Naive B cell (primary cell): Measurements from ENCODE around the gene ARL4D. TPM values are rescaled to one million over a fixed set of nuclear protein-coding genes. Genes with fewer than 3 reads are reported as not detected.

Experiments used
- ATAC-seq, 2 donors: fragments of 150-1000 bp; cut with Tn5 transposase; 2 replicates each; pipeline ENCODE4 v1.10.0; 2021; ENCODE audit warnings: low read depth in 2 of 2, mild to moderate bottlenecking in 2 of 2, moderate library complexity in 2 of 2
- DNase-seq: peaks from one replicate; pipeline ENCODE4 v3.0.0; 2022
- H3K27ac Mint-ChIP-seq, 6 donors: one replicate each; pipeline ENCODE4 v1.8.0; 2020 to 2022; ENCODE audit warnings: mild to moderate bottlenecking in 6 of 6, mixed read lengths in 6 of 6, moderate library complexity in 5 of 6, inconsistent platforms in 2 of 6
- H3K27me3 Mint-ChIP-seq, 3 donors: one replicate each; pipeline ENCODE4 v1.8.0; 2021 to 2022; ENCODE audit warnings: mixed read lengths in 3 of 3, mild to moderate bottlenecking in 1 of 3
- H3K36me3 Mint-ChIP-seq, 2 donors: one replicate each; pipeline ENCODE4 v1.8.0; 2020 to 2022; ENCODE audit warnings: mixed read lengths in 2 of 2, inconsistent platforms in 1 of 2, mild to moderate bottlenecking in 1 of 2
- H3K4me1 Mint-ChIP-seq, 3 donors: one replicate each; pipeline ENCODE4 v1.8.0; 2020 to 2022; ENCODE audit warnings: mixed read lengths in 3 of 3, inconsistent platforms in 1 of 3, mild to moderate bottlenecking in 1 of 3, moderate library complexity in 1 of 3
- H3K4me3 Mint-ChIP-seq, 8 donors: one replicate each; pipeline ENCODE4 v1.8.0; 2020 to 2022; ENCODE audit warnings: mild to moderate bottlenecking in 8 of 8, mixed read lengths in 8 of 8, moderate library complexity in 8 of 8, inconsistent platforms in 2 of 8
- H3K9me3 Mint-ChIP-seq, 7 donors: one replicate each; pipeline ENCODE4 v1.8.0; 2020 to 2022; ENCODE audit warnings: mixed read lengths in 7 of 7, mild to moderate bottlenecking in 5 of 7, inconsistent platforms in 2 of 7, moderate library complexity in 1 of 7
- polyA plus RNA-seq, 6 donors: library from polyadenylated mRNA; unstranded; fragments of 300-500 nt; fragmentation: Illumina TruSeq; gene quantifications; one replicate each; pipeline ENCODE4 v1.2.3, GENCODE V29; 2021; ENCODE audit warnings: low read depth in 6 of 6

Gene ARL4D
- polyA plus RNA-seq, 6 donors from 2014 or later: 1.4 to 5.7 (median 3.8) TPM

- ATAC-seq: no peak
- H3K4me1 Mint-ChIP-seq: peaks cover 0 to 7% (median 6%) of the 10 kb centered on the region in 3 donors
- no peak overlapping the region for H3K27ac Mint-ChIP-seq
- H3K4me3 Mint-ChIP-seq: no peak overlapping the region
- H3K9me3 Mint-ChIP-seq: no peaks in the 10 kb centered on the region
- peaks cover 5 to 31% (median 20%) of the 10 kb centered on the region in 3 donors for H3K27me3 Mint-ChIP-seq
- no peak for DNase-seq
- H3K36me3 Mint-ChIP-seq: no peaks in the 10 kb centered on the region
Observed at GRCh38 chr17:43428524-43428923, 29.7 kb downstream of the ARL4D start.

GRCh38 chr17:43430936-43431713, 32.3 kb downstream of the ARL4D start:
- H3K27ac Mint-ChIP-seq: no peak overlapping the region
- H3K4me1 Mint-ChIP-seq: peaks cover 0 to 7% (median 6%) of the 10 kb centered on the region in 3 donors
- no peaks in the 10 kb centered on the region for H3K9me3 Mint-ChIP-seq
- no peak overlapping the region for H3K4me3 Mint-ChIP-seq
- ATAC-seq (no peak), DNase-seq (no peak)
- no peaks in the 10 kb centered on the region for H3K36me3 Mint-ChIP-seq
- peaks cover 20 to 51% (median 46%) of the 10 kb centered on the region in 3 donors for H3K27me3 Mint-ChIP-seq

DNA sequence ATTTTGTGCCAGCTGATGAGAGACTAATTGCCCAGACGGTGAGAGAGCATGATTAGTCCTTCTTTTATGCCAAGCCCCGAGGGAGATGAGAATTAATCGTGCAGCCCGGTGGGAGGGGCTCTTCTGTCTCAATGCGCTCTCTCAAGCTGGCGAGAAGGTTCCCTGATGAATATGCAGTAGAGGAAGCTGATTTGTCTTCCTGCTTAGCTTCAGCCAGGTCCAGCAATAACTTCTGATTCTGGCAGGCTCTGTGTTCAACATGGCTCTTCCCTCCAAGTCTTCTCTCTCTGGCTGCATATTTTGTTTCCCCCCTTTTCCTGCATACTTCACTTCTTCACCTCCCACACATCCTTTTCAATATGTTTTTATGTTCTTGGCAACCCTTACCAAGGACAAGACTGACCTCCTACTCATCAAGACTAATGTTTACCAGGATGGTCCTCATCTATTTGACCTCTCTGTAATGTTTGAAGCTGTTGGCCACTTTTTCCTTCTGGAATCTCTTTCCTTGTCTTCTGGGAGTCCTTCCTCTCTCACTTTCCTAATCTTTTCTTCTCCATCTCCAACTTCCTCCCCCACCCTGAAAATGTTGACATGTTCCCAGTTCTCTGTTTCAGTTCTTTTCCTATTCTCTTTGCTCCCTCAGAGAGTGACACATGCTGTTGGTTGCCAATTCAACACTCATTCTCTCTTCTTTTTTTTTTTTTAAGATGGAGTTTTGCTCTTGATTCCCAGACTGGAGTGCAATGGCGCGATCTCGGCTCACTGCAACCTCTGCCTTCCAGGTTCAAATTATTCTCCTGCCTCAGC, 33.1 kb downstream of the ARL4D start:
- DNase-seq: no peak
- Mint-ChIP-seq H3K4me1 (peaks cover 0 to 7% (median 6%) of the 10 kb centered on the region in 3 donors), H3K36me3 (no peaks in the 10 kb centered on the region), H3K27ac (peak overlapping the region in 1 of 6 donors; percentile 28), H3K27me3 (peaks cover 20 to 52% (median 46%) of the 10 kb centered on the region in 3 donors), H3K9me3 (no peaks in the 10 kb centered on the region), H3K4me3 (peak overlapping the region in 1 of 8 donors; percentile 30)
- ATAC-seq: no peak

GRCh38 chr17:43434902-43435319, 36.1 kb downstream of the ARL4D start:
- DNase-seq (no peak), ATAC-seq (no peak)
- H3K27ac Mint-ChIP-seq: no peak overlapping the region
- no peaks in the 10 kb centered on the region for H3K36me3 Mint-ChIP-seq
- H3K27me3 Mint-ChIP-seq: peaks cover 20 to 46% (median 40%) of the 10 kb centered on the region in 3 donors
- no peak overlapping the region for H3K4me3 Mint-ChIP-seq
- peaks cover 0 to 6% (median 4%) of the 10 kb centered on the region in 3 donors for H3K4me1 Mint-ChIP-seq
- H3K9me3 Mint-ChIP-seq: no peaks in the 10 kb centered on the region

DNA sequence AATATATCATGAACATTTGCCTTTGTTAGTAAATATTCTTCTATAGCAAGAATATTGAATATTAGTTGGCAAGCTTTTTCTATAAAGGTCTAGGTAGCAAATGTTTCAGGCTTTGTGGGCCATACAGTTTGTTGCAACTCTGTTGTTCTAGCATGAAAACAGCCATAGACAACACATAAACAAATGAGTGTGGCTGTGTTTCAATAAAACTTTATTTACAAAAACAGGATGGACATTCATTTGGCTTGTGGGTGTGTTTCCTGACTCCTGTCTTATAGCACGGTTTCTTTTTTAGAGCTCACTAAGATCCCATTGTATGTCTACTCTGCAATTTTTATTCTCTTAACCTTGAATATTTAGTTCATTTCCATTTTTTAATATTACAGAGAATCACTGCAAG, 39.0 kb downstream of the ARL4D start:
- H3K4me1 Mint-ChIP-seq: no peaks in the 10 kb centered on the region
- H3K27me3 Mint-ChIP-seq: peaks cover 15 to 30% (median 29%) of the 10 kb centered on the region in 3 donors
- no peak for DNase-seq
- H3K9me3 Mint-ChIP-seq: no peaks in the 10 kb centered on the region
- ATAC-seq: no peak
- H3K4me3 Mint-ChIP-seq: no peak overlapping the region
- H3K27ac Mint-ChIP-seq: no peak overlapping the region
- no peaks in the 10 kb centered on the region for H3K36me3 Mint-ChIP-seq

- ATAC-seq (no peak), DNase-seq (no peak)
- Mint-ChIP-seq H3K27ac (no peak overlapping the region), H3K27me3 (peaks cover 15 to 32% (median 27%) of the 10 kb centered on the region in 3 donors), H3K36me3 (no peaks in the 10 kb centered on the region), H3K4me3 (no peak overlapping the region), H3K4me1 (no peaks in the 10 kb centered on the region), H3K9me3 (no peaks in the 10 kb centered on the region)
Observed at GRCh38 chr17:43438626-43439025, 39.8 kb downstream of the ARL4D start.

DNA sequence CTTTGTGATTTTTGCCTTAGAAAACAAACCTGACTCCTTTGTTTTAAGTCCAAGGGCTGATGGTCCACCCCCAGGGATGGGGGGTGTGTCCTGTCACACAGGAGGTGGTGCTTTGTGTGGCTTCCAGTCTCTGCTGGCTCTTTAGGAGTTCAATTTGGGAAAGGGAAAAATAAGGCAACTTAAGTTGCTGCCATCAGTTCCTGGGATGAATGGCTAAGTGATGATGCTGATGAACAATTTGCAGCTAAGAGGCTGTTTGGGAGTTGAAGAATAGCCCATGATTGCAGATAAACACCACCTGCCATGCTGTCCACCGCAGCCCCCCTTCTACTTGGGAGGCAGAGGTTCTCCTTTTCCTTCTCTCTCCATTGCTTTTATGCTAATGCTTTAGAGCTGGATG, 40.2 kb downstream of the ARL4D start:
- Mint-ChIP-seq H3K4me3 (no peak overlapping the region), H3K36me3 (no peaks in the 10 kb centered on the region), H3K9me3 (peaks cover 0 to 1% (median 0%) of the 10 kb centered on the region in 7 donors), H3K27ac (no peak overlapping the region), H3K27me3 (peaks cover 15 to 32% (median 22%) of the 10 kb centered on the region in 3 donors), H3K4me1 (no peaks in the 10 kb centered on the region)
- no peak for ATAC-seq
- DNase-seq: no peak

GRCh38 chr17:43442711-43443110, 43.9 kb downstream of the ARL4D start:
- H3K27me3 Mint-ChIP-seq: peaks cover 0 to 23% (median 10%) of the 10 kb centered on the region in 3 donors
- peaks cover 0 to 3% (median 0%) of the 10 kb centered on the region in 7 donors for H3K9me3 Mint-ChIP-seq
- H3K4me3 Mint-ChIP-seq: no peak overlapping the region
- no peak overlapping the region for H3K27ac Mint-ChIP-seq
- H3K36me3 Mint-ChIP-seq: no peaks in the 10 kb centered on the region
- no peaks in the 10 kb centered on the region for H3K4me1 Mint-ChIP-seq
- DNase-seq (no peak), ATAC-seq (no peak)

DNA sequence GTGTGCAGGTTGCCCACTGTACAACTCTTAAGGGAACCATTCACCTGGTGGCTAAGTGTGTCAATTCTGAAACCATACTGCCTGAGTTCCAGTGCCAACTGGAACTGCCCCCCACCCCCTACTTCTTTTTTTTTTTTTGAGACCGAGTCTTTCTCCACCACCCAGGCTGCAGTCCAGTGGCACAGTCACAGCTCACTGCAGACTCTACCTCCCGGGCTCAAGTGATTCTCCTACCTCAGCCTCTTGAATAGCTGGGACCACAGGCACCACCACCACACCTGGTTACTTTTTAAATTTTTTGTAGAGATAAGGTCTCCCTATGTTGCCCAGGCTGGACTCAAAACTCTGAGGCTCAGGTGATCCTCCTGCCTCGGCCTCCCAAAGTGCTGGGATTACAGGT, 44.6 kb downstream of the ARL4D start:
- Mint-ChIP-seq H3K9me3 (peaks cover 0 to 3% (median 0%) of the 10 kb centered on the region in 7 donors), H3K4me1 (no peaks in the 10 kb centered on the region)

DNA sequence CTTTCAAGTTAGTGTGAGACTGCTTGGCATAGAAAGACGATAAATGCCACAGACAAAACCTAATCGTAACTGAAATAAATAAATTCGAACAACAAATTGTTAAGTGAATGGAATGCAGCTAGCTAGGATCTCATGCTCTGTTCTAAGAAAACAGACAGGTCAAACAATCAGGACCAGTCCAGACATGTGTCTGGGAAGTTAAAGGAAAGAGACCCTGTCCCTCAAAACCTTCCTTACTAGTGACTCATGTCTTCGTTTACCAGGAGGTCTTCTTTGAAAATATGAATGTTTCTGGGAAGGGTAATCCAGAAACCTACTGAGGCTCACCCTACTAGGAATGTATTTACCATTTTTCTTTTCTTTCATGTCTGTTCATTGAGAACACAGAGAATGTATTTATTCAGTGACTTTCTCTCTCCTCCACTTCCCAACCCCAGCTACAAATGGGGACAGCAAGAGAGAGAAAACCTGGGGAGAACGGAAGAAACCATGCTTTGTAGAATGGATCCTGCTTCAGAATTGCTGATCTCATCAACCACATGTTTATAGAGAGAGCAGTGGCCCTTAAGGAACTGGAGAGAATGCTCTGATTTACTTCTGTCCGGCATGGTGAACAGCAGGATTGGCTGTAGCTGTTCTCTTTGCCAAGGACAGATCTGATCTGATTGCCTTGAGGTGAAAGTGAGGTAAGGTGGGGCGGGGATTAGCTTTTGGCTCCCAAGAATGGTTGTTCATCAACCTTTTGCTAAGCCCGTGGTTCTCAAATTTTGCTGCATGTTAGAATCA, 45.6 kb downstream of the ARL4D start:
- DNase-seq (no peak), ATAC-seq (no peak)
- H3K4me1 Mint-ChIP-seq: no peaks in the 10 kb centered on the region
- peaks cover 0 to 3% (median 0%) of the 10 kb centered on the region in 7 donors for H3K9me3 Mint-ChIP-seq
- no peak overlapping the region for H3K4me3 Mint-ChIP-seq
- H3K27me3 Mint-ChIP-seq: peaks cover 0 to 37% (median 10%) of the 10 kb centered on the region in 3 donors
- H3K27ac Mint-ChIP-seq: no peak overlapping the region
- no peaks in the 10 kb centered on the region for H3K36me3 Mint-ChIP-seq

More for the DNA sequence above, 44.6 kb downstream of the ARL4D start:
- Mint-ChIP-seq H3K4me3 (no peak overlapping the region), H3K36me3 (no peaks in the 10 kb centered on the region), H3K27me3 (peaks cover 0 to 27% (median 10%) of the 10 kb centered on the region in 3 donors), H3K27ac (no peak overlapping the region)
- DNase-seq: no peak
- no peak for ATAC-seq

GRCh38 chr17:43445009-43445589, 46.3 kb downstream of the ARL4D start:
- H3K36me3 Mint-ChIP-seq: no peaks in the 10 kb centered on the region
- ATAC-seq (no peak), DNase-seq (no peak)
- H3K9me3 Mint-ChIP-seq: peaks cover 0 to 3% (median 0%) of the 10 kb centered on the region in 7 donors
- H3K4me1 Mint-ChIP-seq: no peaks in the 10 kb centered on the region
- H3K4me3 Mint-ChIP-seq: no peak overlapping the region
- H3K27me3 Mint-ChIP-seq: peaks cover 0 to 39% (median 10%) of the 10 kb centered on the region in 3 donors
- H3K27ac Mint-ChIP-seq: no peak overlapping the region

DNA sequence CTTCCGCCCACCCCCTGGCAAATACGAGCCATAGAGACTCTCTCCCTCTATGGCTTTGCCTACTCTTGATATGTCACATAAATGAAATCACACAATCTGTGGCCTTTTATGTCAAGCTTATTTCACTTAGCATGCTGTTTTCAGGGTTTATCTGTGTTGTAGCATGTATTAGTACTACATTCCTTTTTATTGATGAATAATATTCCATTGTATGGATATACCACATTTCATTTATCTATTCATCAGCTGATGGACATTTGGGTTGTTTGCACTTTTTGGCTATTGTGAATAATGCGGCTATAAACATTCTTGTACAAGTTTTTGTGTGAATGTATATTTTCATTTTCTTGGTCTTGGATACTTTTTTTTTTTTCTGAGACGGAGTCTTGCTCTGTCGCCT, 48.0 kb downstream of the ARL4D start:
- no peak overlapping the region for H3K4me3 Mint-ChIP-seq
- no peaks in the 10 kb centered on the region for H3K4me1 Mint-ChIP-seq
- no peak for DNase-seq
- H3K36me3 Mint-ChIP-seq: no peaks in the 10 kb centered on the region
- H3K27me3 Mint-ChIP-seq: peaks cover 0 to 44% (median 10%) of the 10 kb centered on the region in 3 donors
- peaks cover 0 to 5% (median 0%) of the 10 kb centered on the region in 7 donors for H3K9me3 Mint-ChIP-seq
- no peak for ATAC-seq
- no peak overlapping the region for H3K27ac Mint-ChIP-seq
